HPDE6-E6E7 (cell line): ENCODE measurements around the gene TMEM203.
"Not testable (repeated sequence)": the region's sequence is repeated elsewhere in the genome, so short reads cannot be mapped to it uniquely, and the experiment has no call there.

Experiments used
- DNase-seq: peaks from one replicate; pipeline ENCODE4 v3.0.0; 2011; ENCODE audit warnings: missing footprints; ENCODE audit errors: extremely low spot score

Gene TMEM203

DNA sequence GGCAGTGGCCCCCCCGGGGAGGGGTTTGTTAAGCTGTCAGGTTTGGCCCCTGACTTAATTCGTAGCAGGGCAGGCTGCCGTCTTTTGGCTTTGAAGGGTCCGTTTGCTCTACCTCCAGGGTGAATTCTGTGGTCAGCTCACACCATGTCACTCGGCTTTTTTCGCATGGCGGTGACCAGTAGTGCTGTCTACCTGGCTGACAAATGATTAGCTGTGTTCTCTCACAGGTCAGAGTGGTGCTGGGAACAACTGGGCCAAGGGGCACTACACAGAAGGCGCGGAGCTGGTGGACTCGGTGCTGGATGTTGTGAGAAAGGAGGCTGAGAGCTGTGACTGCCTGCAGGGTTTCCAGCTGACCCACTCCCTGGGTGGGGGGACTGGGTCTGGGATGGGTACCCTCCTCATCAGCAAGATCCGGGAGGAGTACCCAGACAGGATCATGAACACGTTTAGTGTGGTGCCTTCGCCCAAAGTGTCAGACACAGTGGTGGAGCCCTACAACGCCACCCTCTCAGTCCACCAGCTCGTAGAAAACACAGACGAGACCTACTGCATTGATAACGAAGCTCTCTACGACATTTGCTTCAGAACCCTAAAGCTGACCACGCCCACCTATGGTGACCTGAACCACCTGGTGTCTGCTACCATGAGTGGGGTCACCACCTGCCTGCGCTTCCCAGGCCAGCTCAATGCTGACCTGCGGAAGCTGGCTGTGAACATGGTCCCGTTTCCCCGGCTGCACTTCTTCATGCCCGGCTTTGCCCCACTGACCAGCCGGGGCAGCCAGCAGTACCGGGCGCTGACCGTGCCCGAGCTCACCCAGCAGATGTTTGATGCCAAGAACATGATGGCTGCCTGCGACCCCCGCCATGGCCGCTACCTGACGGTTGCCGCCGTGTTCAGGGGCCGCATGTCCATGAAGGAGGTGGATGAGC lies 37.1 kb upstream of the TMEM203 start:
- no peak for DNase-seq

DNA sequence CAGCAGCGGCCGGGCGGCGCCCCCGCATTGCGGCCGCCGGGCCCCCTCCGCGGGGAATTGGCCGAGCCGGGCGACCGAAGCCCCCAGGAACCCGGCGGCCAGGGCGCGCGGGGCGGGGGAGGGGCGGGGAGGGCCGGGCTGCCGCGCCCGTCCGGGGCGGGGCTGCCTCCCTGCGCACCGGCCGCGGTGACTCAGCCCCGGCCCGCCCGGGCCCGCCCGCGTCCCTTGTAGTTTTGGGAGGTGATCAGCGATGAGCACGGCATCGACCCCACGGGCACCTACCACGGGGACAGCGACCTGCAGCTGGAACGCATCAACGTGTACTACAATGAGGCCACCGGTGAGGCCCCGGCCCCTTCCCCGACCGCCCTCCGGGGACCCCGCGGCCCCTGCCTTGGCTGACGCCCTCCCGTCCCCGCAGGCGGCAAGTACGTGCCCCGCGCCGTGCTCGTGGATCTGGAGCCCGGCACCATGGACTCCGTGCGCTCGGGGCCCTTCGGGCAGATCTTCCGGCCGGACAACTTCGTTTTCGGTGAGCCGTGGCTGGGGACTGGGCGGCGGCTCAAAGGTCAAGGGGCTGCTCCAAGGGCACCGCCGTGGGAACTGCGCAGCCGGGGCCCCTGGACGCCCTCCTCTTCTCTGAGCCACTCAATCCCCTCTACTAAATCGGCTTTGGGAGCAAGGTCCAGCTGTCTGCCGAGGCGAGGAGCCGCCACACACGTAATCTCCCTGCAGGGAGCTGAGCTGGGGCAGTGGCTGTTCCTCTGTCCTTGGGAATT lies 36.2 kb upstream of the TMEM203 start:
- peak; percentile 67 for DNase-seq

- DNase-seq, result peak; percentile 99
Observed at GRCh38 chr9:137240841-137241489, 35.5 kb upstream of the TMEM203 start, which contains the start of gene TUBB4B. Gene TUBB4B (plus strand): TSS chr9:137241287. CDS start chr9:137241361, 74 bp downstream.

- DNase-seq, result no peak
Observed at GRCh38 chr9:137240318-137240840, 34.9 kb upstream of the TMEM203 start.

- DNase-seq, result not testable (repeated sequence)
Observed at GRCh38 chr9:137239541-137240200, 34.2 kb upstream of the TMEM203 start.

DNA sequence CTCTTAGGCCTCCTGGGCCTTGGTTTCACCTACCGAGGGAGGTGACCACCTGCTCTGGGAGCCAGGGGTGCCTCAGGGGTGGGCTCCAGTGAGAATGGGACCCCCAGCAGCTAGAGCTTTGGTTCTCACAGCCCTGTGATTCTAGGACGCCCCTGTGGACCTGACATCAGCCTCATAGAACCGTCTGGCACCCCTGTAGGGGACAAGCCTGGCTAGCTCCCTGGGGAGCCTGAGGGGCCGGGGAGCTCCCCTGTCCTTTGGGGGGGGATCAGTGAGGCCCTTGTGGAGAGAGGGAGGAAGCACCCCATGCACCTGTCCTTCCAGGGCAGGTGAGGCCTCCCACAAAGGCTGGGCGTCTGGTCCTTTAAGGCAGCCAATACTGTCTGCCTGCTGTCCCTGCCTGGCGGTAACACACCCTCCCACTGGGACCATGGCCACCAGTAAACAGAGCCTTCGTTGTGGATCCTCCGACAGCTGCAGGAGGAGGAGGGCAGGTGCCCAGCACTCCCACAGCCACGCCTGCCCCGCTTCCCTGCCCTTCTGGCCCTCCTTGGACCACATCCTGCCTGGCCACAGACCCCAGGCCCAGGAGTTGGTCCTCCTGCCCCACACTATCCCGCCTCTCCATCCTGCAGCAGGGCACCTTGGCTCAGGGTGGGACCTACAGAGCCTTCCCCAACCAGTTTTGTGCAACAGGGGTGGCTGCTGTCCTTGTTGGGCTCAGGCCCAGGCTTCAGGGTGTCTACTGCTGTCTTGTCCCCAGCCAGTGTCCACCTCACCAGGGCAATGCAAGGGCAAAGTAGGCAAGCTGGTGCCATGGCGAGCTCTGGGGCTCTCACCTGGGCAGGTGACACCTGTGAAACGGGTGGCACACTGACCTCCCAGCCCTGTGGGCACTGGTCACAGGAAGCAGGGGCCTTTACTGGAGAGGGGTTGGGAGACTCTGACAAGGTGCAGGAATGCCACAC lies 32.6 kb upstream of the TMEM203 start:
- no peak for DNase-seq

DNA sequence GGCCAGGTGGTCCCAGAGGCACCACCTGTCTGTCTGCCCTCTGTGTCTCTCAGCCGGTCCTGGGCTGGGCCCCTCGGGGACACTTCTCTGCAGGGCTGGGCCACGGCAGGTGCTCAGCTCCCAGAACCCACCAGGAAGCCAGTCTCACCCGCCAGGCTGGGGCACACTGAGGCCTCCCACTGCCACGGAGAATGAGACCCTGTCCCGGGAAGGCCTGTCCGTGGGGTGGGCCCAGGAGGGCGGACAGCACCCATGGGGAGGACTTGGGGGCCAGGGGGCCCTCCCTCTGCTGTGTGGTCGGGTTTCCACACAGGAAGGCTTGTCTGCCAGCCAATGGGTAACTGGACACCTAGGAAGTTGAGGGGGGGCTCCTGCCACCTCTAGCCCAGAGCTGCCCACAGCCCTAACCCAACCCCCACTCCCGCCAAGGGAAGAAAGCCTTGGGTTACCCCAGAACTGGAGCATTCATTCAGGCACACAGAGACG lies 31.5 kb upstream of the TMEM203 start:
- no peak for DNase-seq

GRCh38 chr9:137236238-137236935 lies 30.9 kb upstream of the TMEM203 start:
- DNase-seq, result peak; percentile 85

DNA sequence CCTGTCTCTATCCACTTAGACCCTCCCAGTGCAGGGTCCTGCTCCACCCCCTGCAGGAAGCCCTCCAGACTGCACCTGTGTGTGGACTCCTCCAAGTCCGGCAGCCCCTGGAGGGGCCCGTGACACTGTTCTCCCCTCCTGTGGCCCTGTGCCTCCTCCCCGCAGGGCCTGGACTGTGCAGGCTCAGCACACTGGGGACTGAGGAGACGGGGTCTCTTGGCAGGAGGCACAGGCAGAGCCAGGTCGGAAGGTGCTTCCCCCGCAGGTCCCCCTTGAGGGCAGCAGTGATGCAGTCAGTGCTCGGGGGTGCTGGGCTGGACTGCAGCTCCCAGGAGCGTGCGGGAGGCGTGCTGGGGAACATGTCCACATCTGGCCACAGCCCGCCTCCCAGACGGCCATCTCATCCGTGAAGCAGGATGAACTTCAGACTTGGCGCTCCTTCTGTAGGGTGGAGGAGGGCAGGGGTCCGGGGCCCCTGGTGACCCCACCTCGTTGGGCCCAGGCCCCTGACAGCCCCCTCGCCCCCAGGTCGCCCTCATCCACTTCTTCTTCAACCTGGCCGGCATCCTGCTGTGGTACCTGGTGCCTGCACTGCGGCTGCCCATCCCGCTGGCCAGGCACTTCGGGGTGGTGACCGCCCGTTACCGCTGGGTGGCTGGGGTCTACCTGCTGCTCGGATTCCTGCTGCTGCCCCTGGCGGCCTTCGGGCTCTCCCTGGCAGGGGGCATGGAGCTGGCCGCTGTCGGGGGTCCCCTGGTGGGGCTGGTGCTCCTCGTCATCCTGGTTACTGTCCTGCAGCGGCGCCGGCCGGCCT lies 30.2 kb upstream of the TMEM203 start:
- no peak for DNase-seq

- no peak for DNase-seq
Observed at GRCh38 chr9:137234758-137235423, 29.4 kb upstream of the TMEM203 start.

DNA sequence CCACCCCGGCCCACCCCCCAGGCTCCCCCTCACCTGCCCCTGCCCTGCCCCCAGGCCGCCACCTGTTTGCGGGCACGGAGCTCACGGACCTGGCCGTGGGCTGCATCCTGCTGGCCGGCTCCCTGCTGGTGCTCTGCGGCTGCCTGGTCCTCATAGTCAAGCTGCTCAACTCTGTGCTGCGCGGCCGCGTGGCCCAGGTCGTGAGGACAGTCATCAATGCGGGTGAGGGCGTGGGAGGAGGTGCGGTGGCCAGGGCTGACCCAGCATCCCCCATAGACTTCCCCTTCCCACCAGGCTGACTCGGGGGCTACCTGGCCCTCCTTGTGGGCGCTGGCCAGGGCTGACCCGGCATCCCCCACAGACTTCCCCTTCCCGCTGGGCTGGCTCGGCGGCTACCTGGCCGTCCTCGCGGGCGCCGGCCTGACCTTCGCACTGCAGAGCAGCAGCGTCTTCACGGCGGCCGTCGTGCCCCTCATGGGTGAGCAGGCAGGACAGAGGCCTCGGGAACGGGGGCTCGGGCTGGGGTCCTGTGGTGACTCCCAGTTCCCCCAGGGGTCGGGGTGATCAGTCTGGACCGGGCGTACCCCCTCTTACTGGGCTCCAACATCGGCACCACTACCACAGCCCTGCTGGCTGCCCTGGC lies 28.7 kb upstream of the TMEM203 start:
- no peak for DNase-seq

GRCh38 chr9:137233143-137233980 lies 27.9 kb upstream of the TMEM203 start:
- no peak for DNase-seq

DNA sequence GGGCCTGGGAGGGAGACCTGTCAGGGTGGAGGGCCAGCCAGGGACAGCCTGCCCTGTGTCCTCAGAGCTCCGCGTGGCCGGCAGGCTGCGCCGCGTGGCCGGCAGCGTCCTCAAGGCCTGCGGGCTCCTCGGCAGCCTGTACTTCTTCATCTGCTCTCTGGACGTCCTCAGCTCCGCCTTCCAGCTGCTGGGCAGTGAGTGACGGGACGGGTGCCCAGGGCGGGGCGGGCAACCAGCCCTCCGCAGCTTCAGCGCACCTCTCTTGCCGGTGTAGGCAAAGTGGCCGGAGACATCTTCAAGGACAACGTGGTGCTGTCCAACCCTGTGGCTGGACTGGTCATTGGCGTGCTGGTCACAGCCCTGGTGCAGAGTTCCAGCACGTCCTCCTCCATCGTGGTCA lies 27.1 kb upstream of the TMEM203 start:
- no peak for DNase-seq

DNA sequence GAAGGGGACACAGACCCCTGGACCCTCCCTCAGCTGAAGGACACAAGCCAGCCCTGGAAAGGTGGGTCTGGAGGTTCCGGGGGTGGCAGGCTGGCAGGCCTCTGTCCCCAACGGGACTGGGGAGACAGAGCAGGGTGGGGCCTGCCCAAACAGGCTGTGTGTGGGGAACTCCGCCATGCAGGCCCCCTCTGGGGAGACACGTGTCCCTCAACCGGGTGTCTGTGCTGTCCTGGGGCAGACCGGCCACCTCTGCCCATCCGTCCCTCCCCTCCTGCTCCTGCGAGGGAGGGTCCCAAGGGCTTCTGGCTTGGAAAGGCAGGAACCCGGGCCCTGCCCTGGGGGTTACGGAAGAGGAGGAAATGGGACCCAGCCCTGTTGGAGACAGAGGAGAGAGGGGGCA lies 26.7 kb upstream of the TMEM203 start:
- DNase-seq, result no peak

- DNase-seq, result no peak
Observed at GRCh38 chr9:137231372-137232039, 26.1 kb upstream of the TMEM203 start.
